AG04449 (cell line): ENCODE measurements around the gene ARHGAP31.

Source experiments
- CTCF ChIA-PET: fragments of 350-600 bp; formaldehyde crosslinking; extraction: SDS; loops from one replicate; lab custom pipeline; 2021; ENCODE audit warnings: antibody characterized with exemption; lab: Yijun Ruan, JAX
- POLR2A ChIA-PET: fragments of 400-600, 350-600 bp; formaldehyde crosslinking; extraction: SDS; loops from one replicate; lab custom pipeline; 2020; ENCODE audit warnings: antibody characterized with exemption, inconsistent platforms; lab: Yijun Ruan, JAX
- DNase-seq: peaks from one replicate; pipeline ENCODE4 v3.0.0-alpha.2; 2010; ENCODE audit warnings: low read depth, low spot score
- H3K4me3 ChIP-seq: 2 replicates; pipeline ENCODE4 v1.5.1; 2011; ENCODE audit warnings: low read depth, mild to moderate bottlenecking, control low read depth, low read length
- CTCF ChIP-seq: IDR thresholded peaks from one replicate; pipeline ENCODE4 v1.5.1; 2011; ENCODE audit warnings: mild to moderate bottlenecking, moderate library complexity, low read length, control low read depth, inconsistent platforms; ENCODE audit not compliant: insufficient read depth; ENCODE audit errors: missing control alignments

The ARHGAP31 gene

GRCh38 chr3:119436977-119437376 is 142.8 kb downstream of the ARHGAP31 start:
- no peak overlapping the region for H3K4me3 ChIP-seq
- no peak for DNase-seq
- ChIA-PET POLR2A (no interaction called here), CTCF (no interaction called here)
- TF ChIP-seq CTCF, result no peak

GRCh38 chr3:119437691-119438258 is 143.6 kb downstream of the ARHGAP31 start:
- ChIA-PET CTCF (no interaction called here), POLR2A (no interaction called here)
- no peak for DNase-seq
- H3K4me3 ChIP-seq, result no peak overlapping the region
- TF ChIP-seq CTCF, result no peak

GRCh38 chr3:119443179-119443578 is 149.0 kb downstream of the ARHGAP31 start:
- ChIA-PET POLR2A (no interaction called here), CTCF (interaction anchor here (0.6 to 0.8 kb wide), 2 partner anchors 9 to 238 kb away, joined by 3 to 6 read pairs; no protein-coding TSS in a partner anchor)
- no peak overlapping the region for H3K4me3 ChIP-seq
- TF ChIP-seq CTCF, result no peak
- DNase-seq, result no peak

GRCh38 chr3:119444590-119444989 is 150.4 kb downstream of the ARHGAP31 start:
- ChIA-PET CTCF (no interaction called here), POLR2A (no interaction called here)
- DNase-seq, result no peak
- no peak for TF ChIP-seq CTCF
- H3K4me3 ChIP-seq, result no peak overlapping the region

GRCh38 chr3:119453822-119454221 is 159.6 kb downstream of the ARHGAP31 start:
- ChIA-PET POLR2A (no interaction called here), CTCF (interaction anchor here (0.9 kb wide), 2 partner anchors 14 to 18 kb away, joined by 3 to 5 read pairs; no protein-coding TSS in a partner anchor)
- DNase-seq, result no peak
- TF ChIP-seq CTCF, result no peak
- H3K4me3 ChIP-seq, result no peak overlapping the region

GRCh38 chr3:119456469-119456868 is 162.3 kb downstream of the ARHGAP31 start:
- no peak for TF ChIP-seq CTCF
- POLR2A ChIA-PET, result no interaction called here
- H3K4me3 ChIP-seq, result no peak overlapping the region
- no peak for DNase-seq
- CTCF ChIA-PET, result interaction anchor here (2.7 kb wide), 1 partner anchor 225 kb away, joined by 9 read pairs; no protein-coding TSS in a partner anchor
